GM19463 (cell line): ENCODE results near the gene LRRC32.
"Not testable (repeated sequence)": the region's sequence is repeated elsewhere in the genome, so short reads cannot be mapped to it uniquely, and the experiment has no call there.

Experiments
- ATAC-seq: cut with Tn5 transposase; IDR thresholded peaks from one replicate; pipeline ENCODE4 v1.9.1; 2021; ENCODE audit warnings: mild to moderate bottlenecking, moderate library complexity; ENCODE audit not compliant: unreplicated experiment

The LRRC32 gene

DNA sequence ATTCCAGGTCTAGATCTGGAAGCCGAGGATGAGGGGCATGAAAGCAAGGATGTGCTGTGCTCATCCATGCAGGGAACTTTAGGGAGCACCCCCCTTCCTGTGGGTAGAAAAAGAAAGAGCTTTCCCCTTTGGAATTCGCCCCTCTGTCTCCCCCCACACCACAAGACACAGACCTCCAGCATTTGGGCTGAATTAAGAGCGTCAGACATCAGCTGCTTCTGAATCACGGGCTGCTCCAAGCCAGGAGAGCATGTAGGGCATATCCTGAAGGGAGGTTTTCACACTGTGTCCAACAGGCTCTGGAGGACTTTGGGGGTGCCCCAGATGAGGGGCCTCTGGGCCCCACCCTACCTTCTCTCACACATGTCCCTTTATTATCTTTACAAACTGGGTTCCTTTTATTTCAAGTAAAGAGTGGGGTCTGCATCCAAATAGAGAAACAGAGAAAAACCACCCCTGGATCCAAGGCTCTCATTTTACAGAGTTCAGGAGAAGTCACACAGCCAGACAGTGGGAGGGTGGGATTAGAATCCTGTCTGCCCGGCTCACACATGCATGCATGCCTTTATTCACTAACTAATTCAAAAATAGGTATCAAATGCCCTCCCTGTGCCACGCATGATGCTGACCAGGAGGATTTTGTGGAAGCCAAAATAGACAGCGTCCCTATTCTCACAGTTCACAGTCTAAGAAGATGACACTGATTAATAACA is 52.8 kb downstream of the LRRC32 start:
- no peak for ATAC-seq

DNA sequence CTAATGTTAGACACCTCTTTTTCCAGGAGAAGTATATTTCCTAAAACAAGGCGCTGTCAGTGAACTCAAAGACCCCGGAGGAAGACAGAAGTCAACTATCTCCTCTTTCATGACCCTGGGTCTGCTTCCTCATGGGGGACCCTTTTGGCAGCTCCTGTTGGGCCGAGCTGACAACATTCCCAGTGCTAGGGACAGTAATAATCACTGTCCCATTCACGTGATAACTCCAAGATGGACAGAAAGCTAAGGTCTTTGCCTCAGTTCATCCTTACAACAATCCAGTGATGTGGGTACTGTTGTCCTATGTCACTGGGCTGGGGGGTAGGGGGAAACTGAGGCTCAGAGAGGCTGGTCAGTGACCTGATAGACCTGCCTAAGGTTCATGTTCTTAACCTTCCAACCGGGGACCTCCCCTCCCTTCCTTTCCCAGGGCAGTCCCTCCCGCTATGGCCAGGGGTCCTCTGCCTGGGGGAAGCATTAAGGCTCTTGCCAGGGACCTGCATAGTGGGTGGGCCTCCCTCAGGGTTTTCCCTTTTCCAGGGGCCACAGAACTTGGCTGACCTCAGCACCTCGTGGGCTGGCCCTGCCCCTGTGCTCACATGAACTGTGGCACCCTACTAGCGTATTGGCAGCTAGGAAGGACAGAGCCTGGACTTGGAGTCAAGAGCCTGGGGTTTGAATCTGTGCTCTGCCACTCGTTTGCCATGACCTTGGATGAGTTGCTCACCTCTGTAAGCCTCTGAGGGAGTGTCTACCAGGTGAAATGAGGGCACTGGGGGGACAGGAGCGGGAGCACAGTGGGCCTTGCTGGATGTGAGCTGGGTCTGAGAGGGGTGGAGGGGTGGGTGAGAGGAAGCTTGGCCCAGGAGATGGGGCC is 53.6 kb downstream of the LRRC32 start:
- no peak for ATAC-seq

DNA sequence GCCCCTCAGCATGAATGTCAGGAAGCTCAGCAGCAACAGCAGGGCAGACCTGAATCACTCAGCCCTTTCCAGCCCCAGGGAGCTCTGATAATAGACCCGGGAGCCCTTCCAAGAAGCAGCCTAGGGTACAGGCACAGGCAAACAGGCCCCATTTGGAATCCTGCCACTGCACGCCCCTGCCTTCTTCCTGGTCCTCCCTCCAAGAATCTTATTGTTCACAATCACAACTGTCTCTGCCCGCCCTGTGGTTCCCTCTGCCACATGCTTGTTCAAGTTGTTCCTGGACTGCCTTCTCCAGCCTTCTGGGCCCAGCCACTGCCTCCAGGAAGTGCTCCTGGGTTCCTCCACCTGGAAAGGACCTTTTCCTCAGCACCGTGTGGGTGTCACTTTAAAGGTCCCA is 54.6 kb downstream of the LRRC32 start:
- no peak for ATAC-seq

- no peak for ATAC-seq
Observed at GRCh38 chr11:76614471-76615179, 55.9 kb downstream of the LRRC32 start.

DNA sequence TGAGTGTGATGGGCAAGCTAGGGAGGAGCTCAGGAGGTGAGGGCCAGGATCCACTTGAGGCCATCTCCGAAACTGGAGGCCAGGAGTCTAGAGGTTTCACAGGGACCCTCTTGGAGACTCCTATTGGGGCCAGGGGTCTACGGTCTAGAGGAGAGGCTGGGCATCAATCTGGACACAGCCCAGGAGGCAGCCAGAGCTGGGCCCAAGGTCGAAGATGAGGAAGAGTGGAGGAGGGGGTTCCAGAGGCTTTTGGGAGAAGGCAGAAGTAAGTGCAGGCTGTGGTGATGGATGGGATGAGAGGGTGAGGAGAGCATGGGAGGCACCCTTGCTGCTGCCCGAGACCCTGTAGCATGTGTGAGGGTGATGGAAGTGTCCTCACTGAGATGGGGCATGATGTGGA is 56.6 kb downstream of the LRRC32 start:
- no peak for ATAC-seq

GRCh38 chr11:76612226-76612625 is 58.3 kb downstream of the LRRC32 start:
- no peak for ATAC-seq

- no peak for ATAC-seq
Observed at GRCh38 chr11:76610871-76611475, 59.6 kb downstream of the LRRC32 start.

DNA sequence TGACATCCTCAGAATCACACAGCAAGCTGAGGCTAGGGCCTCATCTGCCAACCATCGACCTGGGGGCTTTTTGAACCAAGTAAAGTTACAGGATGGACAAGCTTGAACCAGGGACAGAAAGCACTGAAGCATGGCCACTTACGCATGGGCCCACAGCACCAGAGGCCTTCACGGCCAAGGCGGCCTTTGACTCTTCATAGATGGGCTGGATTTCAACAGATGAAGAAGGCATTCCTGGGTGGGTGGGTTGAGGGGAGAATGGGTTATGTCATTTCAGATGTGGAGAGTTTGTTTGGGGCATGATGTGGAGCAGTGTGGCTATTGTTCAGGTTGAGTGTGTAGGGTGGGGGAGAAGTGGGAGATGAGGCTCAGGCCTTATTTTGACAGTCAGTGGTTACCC is 60.2 kb downstream of the LRRC32 start:
- no peak for ATAC-seq

GRCh38 chr11:76609736-76610370 is 60.7 kb downstream of the LRRC32 start:
- ATAC-seq = no peak

DNA sequence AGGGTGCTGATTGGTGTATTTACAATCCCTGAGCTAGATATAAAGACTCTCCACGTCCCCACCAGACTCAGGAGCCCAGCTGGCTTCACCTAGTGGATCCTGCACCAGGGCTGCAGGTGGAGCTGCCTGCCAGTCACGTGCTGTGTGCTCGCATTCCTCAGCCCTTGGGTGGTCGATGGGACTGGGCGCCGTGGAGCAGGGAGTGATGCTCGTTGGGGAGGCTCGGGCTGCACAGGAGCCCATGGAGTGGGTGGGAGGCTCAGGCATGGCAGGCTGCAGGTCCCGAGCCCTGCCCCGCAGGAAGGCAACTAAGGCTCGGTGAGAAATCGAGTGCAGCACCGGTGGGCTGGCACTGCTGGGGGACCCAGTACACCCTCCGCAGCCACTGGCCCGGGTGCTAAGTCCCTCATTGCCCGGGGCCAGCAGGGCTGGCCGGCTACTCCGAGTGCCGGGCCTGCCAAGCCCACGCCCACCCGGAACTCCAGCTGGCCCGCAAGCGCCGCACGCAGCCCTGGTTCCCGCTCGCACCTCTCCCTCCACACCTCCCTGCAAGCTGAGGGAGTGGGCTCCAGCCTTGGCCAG is 61.6 kb downstream of the LRRC32 start:
- ATAC-seq = not testable (repeated sequence)

- ATAC-seq = not testable (repeated sequence)
Observed at GRCh38 chr11:76608228-76608627, 62.3 kb downstream of the LRRC32 start.
